GM13976 (cell line): ENCODE results near the gene C16orf46.

ENCODE experiments used
- DNase-seq: peaks from one replicate; pipeline ENCODE4 v3.0.0; 2012; ENCODE audit warnings: low spot score
- in situ Hi-C: fragments of 300-500 bp; cut with MboI; formaldehyde crosslinking; loops from one replicate; pipeline ENCODE4 v1.12.0; 2022; ENCODE audit warnings: low sequenced_read_pairs, mixed read lengths, inconsistent platforms; ENCODE audit not compliant: unreplicated experiment
- TF ChIP-seq, protein P1 (sequence below): IDR thresholded peaks from 2 replicates; pipeline ENCODE4 v1.5.1; 2012; ENCODE audit warnings: borderline replicate concordance, mild to moderate bottlenecking; ENCODE audit not compliant: insufficient read depth; ENCODE audit errors: extremely low read depth, missing control alignments, control extremely low read depth

C16orf46 gene

DNA sequence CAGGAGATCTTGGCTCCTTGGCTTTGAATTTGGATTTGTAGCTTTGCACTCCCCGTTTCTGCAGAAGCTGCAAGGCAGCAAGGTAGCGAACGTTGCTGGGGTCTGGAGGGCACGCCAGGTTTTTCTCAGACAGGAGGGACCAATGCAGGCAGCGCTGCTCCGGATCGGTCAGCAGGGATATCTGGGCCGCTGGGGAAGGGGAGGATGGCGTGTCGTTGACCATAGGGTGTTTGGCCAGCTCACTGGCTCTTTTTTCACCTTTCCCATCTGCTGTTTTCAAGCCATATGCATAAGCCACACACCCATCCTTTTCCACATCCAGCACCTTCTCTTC, 15.8 kb downstream of the C16orf46 start:
- in situ Hi-C loops: no loop called here
- DNase-seq: no peak
- TF ChIP-seq, protein P1, sequence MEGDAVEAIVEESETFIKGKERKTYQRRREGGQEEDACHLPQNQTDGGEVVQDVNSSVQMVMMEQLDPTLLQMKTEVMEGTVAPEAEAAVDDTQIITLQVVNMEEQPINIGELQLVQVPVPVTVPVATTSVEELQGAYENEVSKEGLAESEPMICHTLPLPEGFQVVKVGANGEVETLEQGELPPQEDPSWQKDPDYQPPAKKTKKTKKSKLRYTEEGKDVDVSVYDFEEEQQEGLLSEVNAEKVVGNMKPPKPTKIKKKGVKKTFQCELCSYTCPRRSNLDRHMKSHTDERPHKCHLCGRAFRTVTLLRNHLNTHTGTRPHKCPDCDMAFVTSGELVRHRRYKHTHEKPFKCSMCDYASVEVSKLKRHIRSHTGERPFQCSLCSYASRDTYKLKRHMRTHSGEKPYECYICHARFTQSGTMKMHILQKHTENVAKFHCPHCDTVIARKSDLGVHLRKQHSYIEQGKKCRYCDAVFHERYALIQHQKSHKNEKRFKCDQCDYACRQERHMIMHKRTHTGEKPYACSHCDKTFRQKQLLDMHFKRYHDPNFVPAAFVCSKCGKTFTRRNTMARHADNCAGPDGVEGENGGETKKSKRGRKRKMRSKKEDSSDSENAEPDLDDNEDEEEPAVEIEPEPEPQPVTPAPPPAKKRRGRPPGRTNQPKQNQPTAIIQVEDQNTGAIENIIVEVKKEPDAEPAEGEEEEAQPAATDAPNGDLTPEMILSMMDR: no peak

DNA sequence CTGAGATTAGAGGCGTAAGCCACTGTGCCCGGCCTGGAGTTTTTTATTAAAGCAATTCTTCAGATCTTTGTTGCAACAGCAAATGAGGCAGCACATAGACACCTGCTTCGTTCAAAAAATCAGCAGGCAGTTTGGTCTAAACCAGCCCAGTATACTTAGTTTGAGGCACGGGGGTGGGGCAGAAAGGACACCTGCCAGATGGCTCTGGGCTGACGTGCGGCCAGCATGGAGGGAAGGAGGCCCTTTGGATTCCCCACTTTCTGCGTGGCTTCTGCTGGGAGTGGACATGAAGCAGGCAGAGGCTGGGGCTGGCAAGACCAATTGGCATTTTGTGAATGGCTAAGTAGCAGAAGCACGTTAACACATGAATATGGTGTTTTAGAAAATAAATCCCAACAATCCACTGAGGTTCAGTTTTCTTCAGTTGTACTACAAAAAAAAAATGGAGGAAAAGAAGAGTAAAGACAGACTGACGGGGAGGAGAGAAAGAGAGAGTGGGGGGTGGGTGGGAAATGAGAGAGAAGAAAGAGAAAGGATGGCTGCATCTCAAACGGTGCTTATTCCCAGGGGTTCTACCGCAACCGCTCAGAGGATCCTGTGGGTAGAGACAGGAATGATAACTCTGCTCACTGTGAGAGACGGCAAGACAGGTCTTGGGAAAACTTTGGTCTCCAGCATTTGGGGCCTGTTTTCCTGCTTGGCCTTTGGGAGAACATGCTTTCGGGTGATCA, 16.3 kb downstream of the C16orf46 start:
- DNase-seq: no peak
- in situ Hi-C loops: no loop called here
- TF ChIP-seq, protein P1: no peak

DNA sequence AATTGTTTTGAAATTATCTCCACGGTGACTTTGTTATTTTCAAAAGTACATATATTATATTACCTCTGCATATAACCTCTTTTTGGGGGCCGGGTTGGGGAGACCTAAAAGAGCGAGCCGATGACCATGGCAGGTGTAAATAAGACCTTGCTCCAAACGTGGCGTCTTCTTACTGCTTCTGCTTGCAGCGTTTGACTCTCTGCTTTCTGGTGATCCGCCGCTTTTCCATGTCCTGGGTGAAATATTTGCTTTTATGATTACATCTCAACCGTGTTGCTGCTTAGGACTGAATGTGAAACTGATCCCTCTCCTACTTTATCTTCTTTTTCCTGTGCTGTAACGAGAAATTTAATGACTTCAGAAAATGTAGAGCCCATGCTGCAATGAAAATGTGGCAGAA, 23.3 kb downstream of the C16orf46 start:
- no peak for DNase-seq
- TF ChIP-seq, protein P1: no peak
- in situ Hi-C loops: no loop called here

DNA sequence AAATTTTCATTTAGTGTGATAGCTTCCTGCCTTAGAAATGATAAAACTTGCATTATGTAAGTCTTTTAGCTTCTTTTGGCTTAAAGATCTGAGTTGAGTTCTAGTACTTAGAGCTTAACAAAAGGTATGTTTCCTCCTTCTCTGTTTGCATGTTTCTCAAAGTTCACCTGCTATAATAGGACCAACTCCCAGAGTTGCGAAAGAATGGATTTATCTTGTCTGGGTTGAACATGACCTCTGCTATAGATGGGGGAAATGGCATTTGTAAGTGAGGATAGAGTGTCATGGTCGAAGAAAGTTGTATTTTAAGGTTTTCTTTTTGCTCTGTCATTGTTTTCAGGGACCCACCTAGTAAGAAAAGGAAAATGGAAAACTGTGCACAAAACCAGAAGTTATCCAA, 34.2 kb downstream of the C16orf46 start:
- in situ Hi-C loops: no loop called here
- TF ChIP-seq, protein P1: no peak
- DNase-seq: no peak

DNA sequence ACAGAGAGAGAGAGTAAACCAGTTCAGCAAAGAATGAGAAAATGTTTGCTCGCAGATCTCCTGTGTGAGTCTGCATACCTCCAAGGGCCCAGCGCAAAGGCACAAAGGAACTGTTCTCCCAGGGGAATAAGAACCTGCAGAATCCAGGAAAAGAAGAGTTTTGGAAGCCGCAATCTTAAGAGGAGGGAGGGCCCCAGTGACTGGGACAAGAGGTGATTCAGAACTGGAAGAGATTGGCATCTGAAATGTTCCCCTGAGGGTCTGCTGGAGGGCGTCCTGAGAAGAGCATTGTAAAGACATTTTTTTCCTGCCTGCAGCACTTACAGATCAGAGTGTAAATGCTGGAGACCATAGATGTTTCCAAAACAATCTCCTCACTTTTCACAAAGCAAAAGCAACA, 35.3 kb downstream of the C16orf46 start:
- no peak for DNase-seq
- in situ Hi-C loops: no loop called here
- TF ChIP-seq, protein P1: no peak

DNA sequence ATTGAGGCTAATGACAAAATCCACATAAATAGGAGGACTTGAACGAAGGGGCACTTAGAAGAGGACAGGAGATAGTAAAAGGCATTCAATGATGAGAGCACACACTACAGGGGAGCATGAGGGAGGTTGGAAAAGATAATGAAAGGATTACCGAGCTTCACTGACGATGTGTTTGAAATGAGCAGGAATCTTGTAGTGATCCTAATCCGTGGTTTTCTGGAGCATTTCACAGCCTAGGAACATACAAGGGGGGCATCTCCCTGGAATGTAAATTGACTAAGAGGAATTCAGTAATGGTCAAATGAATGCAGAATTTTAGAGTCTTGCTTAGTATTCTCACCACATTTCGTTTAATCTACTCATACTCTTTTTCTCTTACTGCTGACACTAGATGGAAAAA, 36.2 kb downstream of the C16orf46 start:
- no peak for DNase-seq
- TF ChIP-seq, protein P1: no peak
- in situ Hi-C loops: no loop called here

DNA sequence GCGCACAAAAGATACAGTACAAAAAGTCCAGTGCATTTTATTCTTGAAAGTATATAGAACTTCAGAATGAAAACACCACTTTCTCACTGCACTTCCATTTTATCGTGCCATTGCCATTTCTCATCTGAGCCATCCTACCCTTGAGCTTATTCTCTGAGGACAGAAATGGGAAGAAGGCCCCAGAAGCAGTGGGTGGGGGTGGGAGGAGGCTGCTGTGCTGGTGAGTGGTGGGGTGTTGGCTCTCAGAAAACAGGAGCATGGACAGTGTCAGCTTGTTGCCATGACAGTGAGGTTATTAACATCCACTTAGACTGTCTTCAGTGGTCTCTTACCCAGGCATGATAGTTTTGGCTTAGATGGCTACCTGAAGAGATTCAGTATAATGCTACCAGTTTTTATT, 36.9 kb downstream of the C16orf46 start:
- TF ChIP-seq, protein P1: no peak

More for the DNA sequence above, 36.9 kb downstream of the C16orf46 start:
- no peak for DNase-seq
- in situ Hi-C loops: no loop called here
